Measurements from ENCODE around the gene RRP36.

The RRP36 gene

GRCh38 chr6:43045371-43045930 lies 24.0 kb downstream of the RRP36 start (continued):
- no peak for TF ChIP-seq ZNF488 (tag by site-specific recombination; IDR thresholded peaks at IDR 0.05)
- no peak for TF ChIP-seq ZNF610 (tag by site-specific recombination; IDR thresholded peaks at IDR 0.05; ENCODE audit: borderline replicate concordance)
- no peak for TF ChIP-seq ZNF366 (tag by site-specific recombination; conservative IDR thresholded peaks at IDR 0.05)

GRCh38 chr6:43047998-43048397 lies 26.6 kb downstream of the RRP36 start:
- H3K36me3 ChIP-seq (ENCODE audit: control insufficient read depth in 2 of 2, insufficient read depth in 1 of 2, low read length in 2 of 2): peaks cover 10 to 87% of the 10 kb centered on the region in 2 experiments; a peak in 2 of 3 replicates
- POLR2A ChIA-PET: interaction anchor here (1.1 to 3.5 kb wide), 3 partner anchors 11 to 119 kb away, joined by 3 to 15 read pairs (median 4); partner anchors contain the start of genes CNPY3, KLC4, MRPL2 and PEX6

GRCh38 chr6:43050981-43051380 lies 29.6 kb downstream of the RRP36 start:
- POLR2A ChIA-PET: interaction anchor here (0.9 to 3.4 kb wide), 5 partner anchors 9 to 37 kb away, joined by 3 to 14 read pairs (median 5); partner anchors contain the start of genes KLC4, KLHDC3, MEA1 and MRPL2
- Histone ChIP-seq H3K4me1 (ENCODE audit: control insufficient read depth, insufficient read depth, low read length) (peaks cover 4% of the 10 kb centered on the region), H3K9me3 (ENCODE audit: control insufficient read depth, insufficient read depth, low read depth, low read length) (no peaks in the 10 kb centered on the region), H3K36me3 (ENCODE audit: control insufficient read depth in 2 of 2, insufficient read depth in 1 of 2, low read length in 2 of 2) (peaks cover 13 to 78% of the 10 kb centered on the region in 2 experiments; a peak in 2 of 3 replicates), H3K27ac (ENCODE audit: extremely low read depth, low read depth, low read length) (no peak overlapping the region), H3K4me3 (ENCODE audit: low read depth, low read length) (no peak overlapping the region)
- CTCF ChIA-PET: interaction anchor here (0.6 to 2.0 kb wide), 3 partner anchors 13 to 93 kb away, joined by 3 to 7 read pairs (median 3); no protein-coding TSS in a partner anchor
- TF ChIP-seq YY1 (tag by site-specific recombination; IDR thresholded peaks at IDR 0.05) (no peak), ZXDB (tag by site-specific recombination; IDR thresholded peaks at IDR 0.05) (no peak), ZSCAN18 (tag by site-specific recombination; IDR thresholded peaks at IDR 0.05) (no peak), ZNF174 (tag by site-specific recombination; IDR thresholded peaks at IDR 0.05) (no peak), KLF16 (tag by site-specific recombination; IDR thresholded peaks at IDR 0.05) (no peak), GLI2 (tag by site-specific recombination; IDR thresholded peaks at IDR 0.05; ENCODE audit: borderline replicate concordance, low read depth) (no peak), ZNF473 (tag by site-specific recombination; IDR thresholded peaks at IDR 0.05) (no peak), ZNF518A (tag by site-specific recombination; conservative IDR thresholded peaks at IDR 0.05; ENCODE audit: low read depth) (no peak), ZNF571 (tag by site-specific recombination; IDR thresholded peaks at IDR 0.05) (no peak), SP7 (tag by site-specific recombination; IDR thresholded peaks at IDR 0.05) (no peak), ZNF707 (tag by site-specific recombination; IDR thresholded peaks at IDR 0.05) (no peak), ZNF266 (tag by site-specific recombination; IDR thresholded peaks at IDR 0.05; ENCODE audit: low read depth) (no peak), SP2 (tag by site-specific recombination; IDR thresholded peaks at IDR 0.05) (no peak), ZBTB10 (tag by site-specific recombination; IDR thresholded peaks at IDR 0.05) (no peak)

More at GRCh38 chr6:43047998-43048397, 26.6 kb downstream of the RRP36 start:
- TF ChIP-seq ZNF624 (tag by site-specific recombination; IDR thresholded peaks at IDR 0.05) (no peak), ZNF221 (tag by site-specific recombination; IDR thresholded peaks at IDR 0.05; ENCODE audit: borderline replicate concordance) (no peak), ZNF366 (tag by site-specific recombination; conservative IDR thresholded peaks at IDR 0.05) (no peak), ZNF138 (tag by site-specific recombination; IDR thresholded peaks at IDR 0.05; ENCODE audit: borderline replicate concordance) (no peak), ZNF747 (tag by site-specific recombination; IDR thresholded peaks at IDR 0.05) (no peak), ZNF791 (tag by site-specific recombination; IDR thresholded peaks at IDR 0.05) (no peak), ZFP69B (tag by site-specific recombination; IDR thresholded peaks at IDR 0.05) (no peak), KLF7 (tag by site-specific recombination; IDR thresholded peaks at IDR 0.05; ENCODE audit: borderline replicate concordance) (no peak), ZBTB17 (tag by site-specific recombination; IDR thresholded peaks at IDR 0.05) (no peak), ZNF785 (tag by site-specific recombination; IDR thresholded peaks at IDR 0.05) (no peak), ZNF660 (tag by site-specific recombination; IDR thresholded peaks at IDR 0.05) (no peak)
- no peak overlapping the region for H3K27ac ChIP-seq (ENCODE audit: extremely low read depth, low read depth, low read length)
- CTCF ChIA-PET: interaction anchor here (0.6 to 2.0 kb wide), 3 partner anchors 21 to 146 kb away, joined by 3 to 16 read pairs (median 3); no protein-coding TSS in a partner anchor
- no peaks in the 10 kb centered on the region for H3K4me1 ChIP-seq (ENCODE audit: control insufficient read depth, insufficient read depth, low read length)
- H3K4me3 ChIP-seq (ENCODE audit: low read depth, low read length): no peak overlapping the region
- H3K9me3 ChIP-seq (ENCODE audit: control insufficient read depth, insufficient read depth, low read depth, low read length): no peaks in the 10 kb centered on the region
